A673 (cell line): ENCODE results near the gene CYTH2. TPM values are rescaled to one million over a fixed set of nuclear protein-coding genes. Genes with fewer than 3 reads are reported as not detected.

Experiments
- BruUV-seq: library from RNA; stranded (reverse); fragments of 400-500 nt; replicated peaks from 2 replicates; lab custom pipeline; 2021; lab: Mats Ljungman, UMichigan
- CTCF ChIA-PET: fragments of 300-600 bp; sonication (Branson Sonifier 250); formaldehyde crosslinking; loops from one replicate; lab custom pipeline; 2022; ENCODE audit warnings: antibody characterized with exemption; lab: Charles Lee
- POLR2A ChIA-PET: fragments of 300-600 bp; sonication (Branson Sonifier 250); formaldehyde crosslinking; loops from one replicate; lab custom pipeline; 2022; ENCODE audit warnings: antibody characterized with exemption; ENCODE audit not compliant: low non-redundant PET; lab: Charles Lee
- DNase-seq: peaks from one replicate; pipeline ENCODE4 v3.0.0-alpha.2; 2015; ENCODE audit warnings: low spot score
- H3K27ac ChIP-seq: fragments of 200-600 bp; sonication (generic); 2 replicates; pipeline ENCODE4 v1.5.1; 2016; ENCODE audit warnings: mixed run types, low read depth, mild to moderate bottlenecking, mixed read lengths, antibody characterized with exemption, low read length; ENCODE audit not compliant: poor library complexity, severe bottlenecking
- H3K27me3 ChIP-seq: fragments of 200-600 bp; sonication (generic); replicated peaks from 2 replicates; pipeline ENCODE4 v1.6.1; 2017; ENCODE audit warnings: mixed run types, low read depth, mild to moderate bottlenecking, mixed read lengths, antibody characterized with exemption, low read length; ENCODE audit not compliant: insufficient read depth, poor library complexity
- H3K36me3 ChIP-seq: fragments of 200-600 bp; sonication (generic); 2 replicates; pipeline ENCODE4 v1.6.1; 2016; ENCODE audit warnings: mixed run types, mild to moderate bottlenecking, mixed read lengths, antibody characterized with exemption, low read length; ENCODE audit not compliant: insufficient read depth, poor library complexity, severe bottlenecking
- H3K4me1 ChIP-seq: fragments of 200-600 bp; sonication (generic); 2 replicates; pipeline ENCODE4 v1.6.1; 2017; ENCODE audit warnings: mixed run types, mild to moderate bottlenecking, mixed read lengths, antibody characterized with exemption, low read length; ENCODE audit not compliant: insufficient read depth, poor library complexity, severe bottlenecking
- H3K4me3 ChIP-seq: fragments of 200-600 bp; sonication (generic); 2 replicates; pipeline ENCODE4 v1.5.1; 2016; ENCODE audit warnings: low read depth, mixed run types, mild to moderate bottlenecking, mixed read lengths, low read length; ENCODE audit not compliant: poor library complexity, severe bottlenecking
- H3K9me3 ChIP-seq: fragments of 200-600 bp; sonication (generic); 2 replicates; pipeline ENCODE4 v1.6.1; 2016; ENCODE audit warnings: mixed run types, low read depth, mild to moderate bottlenecking, mixed read lengths, antibody characterized with exemption, low read length; ENCODE audit not compliant: poor library complexity, severe bottlenecking
- EZH2 ChIP-seq: fragments of 200-600 bp; sonication (generic); IDR thresholded peaks from 2 replicates; pipeline ENCODE4 v1.6.1; 2017; ENCODE audit warnings: borderline replicate concordance, low read depth, mild to moderate bottlenecking, mixed read lengths, antibody characterized with exemption, low read length; ENCODE audit not compliant: poor library complexity, severe bottlenecking
- intact Hi-C: fragments of 100-400 bp; cut with micrococcal nuclease; formaldehyde crosslinking; loops from one replicate; pipeline ENCODE4 v1.10.0; 2022; ENCODE audit not compliant: unreplicated experiment
- total RNA-seq: library from RNA; stranded (reverse); gene quantifications from 2 replicates; pipeline ENCODE4 v1.2.3, GENCODE V29; 2021
- TF ChIP-seq, protein P1 (sequence below): fragments of 300-800, 200-600 bp; sonication (generic); conservative IDR thresholded peaks from 2 replicates; pipeline ENCODE4 v1.5.1; 2017; ENCODE audit warnings: low read depth, mild to moderate bottlenecking, antibody characterized with exemption, low read length, moderate library complexity, mixed read lengths

The CYTH2 gene
- total RNA-seq, 1 experiment from 2014 or later = 125 TPM

DNA sequence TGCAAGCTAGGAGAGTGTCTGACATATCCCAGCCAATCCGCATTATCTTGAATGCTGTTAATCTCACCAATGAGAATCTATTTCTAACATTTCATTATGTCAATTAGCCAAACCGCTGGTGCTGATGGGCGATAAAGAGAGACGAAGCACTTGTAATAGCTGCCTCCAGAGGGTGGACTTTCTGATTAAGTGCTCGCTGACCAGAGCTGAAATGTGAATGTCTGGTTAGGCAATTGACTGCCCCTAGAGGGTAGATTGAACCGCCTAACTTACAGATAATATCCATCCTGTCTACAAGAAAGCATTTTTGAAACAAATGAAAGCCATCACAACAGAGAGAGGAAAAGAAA, 23.9 kb upstream of the CYTH2 start:
- POLR2A ChIA-PET = interaction anchor here (0.6 kb wide), 1 partner anchor 290 kb away, joined by 3 read pairs; no protein-coding TSS in a partner anchor
- TF ChIP-seq, protein P1, sequence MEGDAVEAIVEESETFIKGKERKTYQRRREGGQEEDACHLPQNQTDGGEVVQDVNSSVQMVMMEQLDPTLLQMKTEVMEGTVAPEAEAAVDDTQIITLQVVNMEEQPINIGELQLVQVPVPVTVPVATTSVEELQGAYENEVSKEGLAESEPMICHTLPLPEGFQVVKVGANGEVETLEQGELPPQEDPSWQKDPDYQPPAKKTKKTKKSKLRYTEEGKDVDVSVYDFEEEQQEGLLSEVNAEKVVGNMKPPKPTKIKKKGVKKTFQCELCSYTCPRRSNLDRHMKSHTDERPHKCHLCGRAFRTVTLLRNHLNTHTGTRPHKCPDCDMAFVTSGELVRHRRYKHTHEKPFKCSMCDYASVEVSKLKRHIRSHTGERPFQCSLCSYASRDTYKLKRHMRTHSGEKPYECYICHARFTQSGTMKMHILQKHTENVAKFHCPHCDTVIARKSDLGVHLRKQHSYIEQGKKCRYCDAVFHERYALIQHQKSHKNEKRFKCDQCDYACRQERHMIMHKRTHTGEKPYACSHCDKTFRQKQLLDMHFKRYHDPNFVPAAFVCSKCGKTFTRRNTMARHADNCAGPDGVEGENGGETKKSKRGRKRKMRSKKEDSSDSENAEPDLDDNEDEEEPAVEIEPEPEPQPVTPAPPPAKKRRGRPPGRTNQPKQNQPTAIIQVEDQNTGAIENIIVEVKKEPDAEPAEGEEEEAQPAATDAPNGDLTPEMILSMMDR = peak; percentile 28; the same call in 1 of the 2 replicates
- no peak for TF ChIP-seq EZH2
- no TSS peak for BruUV-seq

DNA sequence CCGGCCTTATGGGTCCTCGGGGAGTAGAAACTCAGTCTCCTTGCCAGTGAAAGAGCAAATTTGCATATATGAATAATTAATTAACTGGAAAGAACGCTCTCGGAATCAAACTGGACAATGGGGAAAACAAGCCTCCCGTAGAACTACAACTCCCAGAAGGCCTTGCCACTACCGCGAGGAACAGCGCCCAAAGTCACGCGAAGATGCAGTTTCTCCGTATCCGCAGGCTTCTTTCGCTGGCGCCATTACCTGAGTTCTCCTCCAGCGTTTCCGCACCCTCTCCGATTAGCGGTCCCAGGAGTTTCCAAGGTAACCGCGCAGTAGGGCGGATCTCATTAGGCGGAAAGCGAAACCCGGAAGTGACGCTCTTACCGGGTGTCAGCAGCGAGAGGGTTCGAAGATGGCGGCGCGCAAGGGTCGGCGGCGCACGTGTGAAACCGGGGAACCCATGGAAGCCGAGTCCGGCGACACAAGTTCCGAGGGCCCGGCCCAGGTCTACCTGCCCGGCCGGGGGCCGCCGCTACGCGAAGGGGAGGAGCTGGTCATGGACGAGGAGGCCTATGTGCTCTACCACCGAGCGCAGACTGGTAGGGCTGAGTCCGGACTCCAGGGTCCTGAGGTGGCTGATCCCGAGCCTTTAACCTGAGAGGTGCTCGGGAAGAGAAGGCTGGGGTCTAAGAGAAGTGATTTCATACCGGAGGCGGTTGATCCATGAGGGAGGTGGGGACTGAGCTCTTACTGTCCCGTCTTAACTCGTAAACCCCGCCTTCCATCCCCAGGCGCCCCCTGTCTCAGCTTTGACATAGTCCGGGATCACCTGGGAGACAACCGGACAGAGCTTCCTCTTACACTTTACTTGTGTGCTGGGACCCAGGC, 23.3 kb upstream of the CYTH2 start, which contains the start of gene GRWD1:
Gene GRWD1, plus strand, starts transcription at position 378 of the 876 bp plus-strand sequence. Its CDS starts 23 bp downstream, at position 401.
- ChIA-PET CTCF (interaction anchor here (0.6 to 1.5 kb wide), 2 partner anchors 54 to 1097 kb away, joined by 4 read pairs; partner anchors contain the start of genes DHX34 and KDELR1), POLR2A (interaction anchor here (0.6 kb wide), 1 partner anchor 291 kb away, joined by 3 read pairs; no protein-coding TSS in a partner anchor)
- Histone ChIP-seq H3K27ac (peak within 1 kb of the TSS; percentile 89), H3K4me3 (peak within 1 kb of the TSS; percentile 94), H3K36me3 (peaks cover 42% of the 10 kb centered on the region), H3K4me1 (peaks cover 13% of the 10 kb centered on the region), H3K27me3 (no peaks in the 10 kb centered on the region), H3K9me3 (no peaks in the 10 kb centered on the region)
- TSS peak; percentile 52 for BruUV-seq
- TF ChIP-seq EZH2 = no peak
- TF ChIP-seq, protein P1 = 0 out of 2 replicates have a peak, but pooled peaks have one; percentile 11
- intact Hi-C loops = loop anchor here (5.0 kb wide), 1 partner anchor 54 kb away; the partner anchor contains the start of genes GRIN2D and KDELR1
- DNase-seq = peak; percentile 98

More for the DNA sequence above, 23.9 kb upstream of the CYTH2 start:
- peak; percentile 89 for DNase-seq
- intact Hi-C loops = loop anchor here (5.0 kb wide), 1 partner anchor 53 kb away; the partner anchor contains the start of genes GRIN2D and KDELR1
- Histone ChIP-seq H3K36me3 (peaks cover 35% of the 10 kb centered on the region), H3K9me3 (no peaks in the 10 kb centered on the region), H3K27ac (peak overlapping the region; percentile 89), H3K27me3 (no peaks in the 10 kb centered on the region), H3K4me1 (peaks cover 13% of the 10 kb centered on the region), H3K4me3 (peak overlapping the region; percentile 94)
- CTCF ChIA-PET = interaction anchor here (0.6 to 1.5 kb wide), 3 partner anchors 54 to 132 kb away, joined by 3 to 4 read pairs (median 3); partner anchors contain the start of gene KDELR1

DNA sequence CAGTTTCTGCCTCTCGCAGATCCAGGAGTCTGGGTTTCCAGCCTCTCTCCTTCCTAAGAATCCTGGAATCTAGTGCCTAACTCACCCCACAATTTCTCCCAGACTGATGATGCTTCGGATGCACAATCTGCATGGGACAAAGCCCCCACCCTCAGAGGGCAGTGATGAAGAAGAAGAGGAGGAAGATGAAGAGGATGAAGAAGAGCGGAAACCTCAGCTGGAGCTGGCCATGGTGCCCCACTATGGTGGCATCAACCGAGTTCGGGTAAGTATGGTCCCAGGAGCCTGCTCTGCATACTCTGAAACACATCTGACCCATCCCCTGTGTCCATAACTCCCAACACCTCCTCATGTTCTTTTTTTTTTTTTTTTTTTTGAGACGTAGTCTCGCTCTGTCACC, 22.6 kb upstream of the CYTH2 start:
- no peak for DNase-seq

More for the DNA sequence above, 22.6 kb upstream of the CYTH2 start:
- ChIA-PET CTCF (interaction anchor here (0.6 kb wide), 1 partner anchor 1098 kb away, joined by 4 read pairs; the partner anchor contains the start of gene DHX34), POLR2A (no interaction called here)
- peak overlapping the region; percentile 94 for H3K4me3 ChIP-seq
- peaks cover 13% of the 10 kb centered on the region for H3K4me1 ChIP-seq
- peaks cover 48% of the 10 kb centered on the region for H3K36me3 ChIP-seq
- H3K27me3 ChIP-seq = no peaks in the 10 kb centered on the region
- intact Hi-C loops = loop anchor here (5.0 kb wide), 1 partner anchor 54 kb away; the partner anchor contains the start of genes GRIN2D and KDELR1
- TF ChIP-seq EZH2 = no peak
- TF ChIP-seq, protein P1 = no peak
- H3K27ac ChIP-seq = peak overlapping the region; percentile 89
- no TSS peak for BruUV-seq
- no peaks in the 10 kb centered on the region for H3K9me3 ChIP-seq
